PFSK-1 (cell line): ENCODE measurements around the gene CTRB1.

Experiments used
- SIN3A ChIP-seq: IDR thresholded peaks from 2 replicates; pipeline ENCODE4 v1.6.1; 2012; ENCODE audit warnings: mild to moderate bottlenecking, low read length, moderate library complexity, borderline replicate concordance; ENCODE audit not compliant: insufficient read depth
- TAF1 ChIP-seq: IDR thresholded peaks from 2 replicates; pipeline ENCODE4 v1.6.1; 2012; ENCODE audit warnings: low read length, control low read depth, borderline replicate concordance; ENCODE audit not compliant: insufficient read depth

- TF ChIP-seq SIN3A, result no peak
- no peak for TF ChIP-seq TAF1
Measured at GRCh38 chr16:75203096-75203495, 15.7 kb upstream of the CTRB1 start.
